GM12873 (cell line): ENCODE data around the gene GK.
A peak's percentile ranks its signal among the peaks of the same experiment; 100 is the strongest.

Source experiments
- CTCF ChIP-seq: IDR thresholded peaks from 2 replicates; pipeline ENCODE4 v1.5.1; 2012; ENCODE audit warnings: low read depth, mild to moderate bottlenecking, moderate library complexity, low read length, control low read depth; ENCODE audit not compliant: insufficient read depth; ENCODE audit errors: missing control alignments

Gene GK

GRCh38 chrX:30653415-30654131 lies at the start of gene GK:
TSS of gene GK (plus strand) at chrX:30653423. CDS start at chrX:30653538, 115 bp downstream.
- TF ChIP-seq CTCF: no peak

GRCh38 chrX:30607155-30607554 lies 46.1 kb upstream of the GK start:
- TF ChIP-seq CTCF: no peak

GRCh38 chrX:30610026-30610425 lies 43.2 kb upstream of the GK start:
- TF ChIP-seq CTCF: no peak

- no peak for TF ChIP-seq CTCF
Observed at GRCh38 chrX:30612250-30612655, 41.0 kb upstream of the GK start.

GRCh38 chrX:30613721-30614120 lies 39.5 kb upstream of the GK start:
- TF ChIP-seq CTCF: no peak

GRCh38 chrX:30615229-30615628 lies 38.0 kb upstream of the GK start:
- TF ChIP-seq CTCF: no peak

GRCh38 chrX:30618160-30618765 lies 35.0 kb upstream of the GK start:
- TF ChIP-seq CTCF: peak; percentile 23
